HG03378 (cell line): ENCODE measurements around the gene PRKAR2B.

ENCODE experiments used
- ATAC-seq: cut with Tn5 transposase; IDR thresholded peaks from one replicate; pipeline ENCODE4 v1.9.1; 2021; ENCODE audit warnings: mild to moderate bottlenecking, moderate library complexity; ENCODE audit not compliant: unreplicated experiment

Gene PRKAR2B

GRCh38 chr7:107044347-107045194 is at the start of gene PRKAR2B:
PRKAR2B (plus strand) TSS chr7:107044705; CDS start chr7:107044908, 203 bp downstream.
- peak; percentile 53 for ATAC-seq

DNA sequence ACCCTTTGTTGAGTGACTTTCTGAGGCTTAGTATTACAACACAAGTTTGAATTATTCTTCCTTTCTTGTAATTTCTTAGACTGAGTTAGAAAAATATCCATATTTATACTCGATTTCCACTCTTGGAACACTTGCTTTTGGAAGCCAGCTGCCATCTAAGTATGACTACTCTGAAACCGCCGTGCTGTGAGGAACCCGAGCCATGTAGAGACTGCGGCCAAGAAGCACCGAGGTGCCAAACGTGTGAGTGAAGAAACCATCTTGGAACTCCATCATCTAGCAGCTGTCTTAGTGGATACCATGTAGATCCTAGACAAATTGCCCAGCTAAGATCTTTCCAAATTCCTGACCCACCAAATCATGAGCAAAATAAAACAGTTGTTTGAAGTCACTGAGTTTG is 49.7 kb upstream of the PRKAR2B start:
- no peak for ATAC-seq

DNA sequence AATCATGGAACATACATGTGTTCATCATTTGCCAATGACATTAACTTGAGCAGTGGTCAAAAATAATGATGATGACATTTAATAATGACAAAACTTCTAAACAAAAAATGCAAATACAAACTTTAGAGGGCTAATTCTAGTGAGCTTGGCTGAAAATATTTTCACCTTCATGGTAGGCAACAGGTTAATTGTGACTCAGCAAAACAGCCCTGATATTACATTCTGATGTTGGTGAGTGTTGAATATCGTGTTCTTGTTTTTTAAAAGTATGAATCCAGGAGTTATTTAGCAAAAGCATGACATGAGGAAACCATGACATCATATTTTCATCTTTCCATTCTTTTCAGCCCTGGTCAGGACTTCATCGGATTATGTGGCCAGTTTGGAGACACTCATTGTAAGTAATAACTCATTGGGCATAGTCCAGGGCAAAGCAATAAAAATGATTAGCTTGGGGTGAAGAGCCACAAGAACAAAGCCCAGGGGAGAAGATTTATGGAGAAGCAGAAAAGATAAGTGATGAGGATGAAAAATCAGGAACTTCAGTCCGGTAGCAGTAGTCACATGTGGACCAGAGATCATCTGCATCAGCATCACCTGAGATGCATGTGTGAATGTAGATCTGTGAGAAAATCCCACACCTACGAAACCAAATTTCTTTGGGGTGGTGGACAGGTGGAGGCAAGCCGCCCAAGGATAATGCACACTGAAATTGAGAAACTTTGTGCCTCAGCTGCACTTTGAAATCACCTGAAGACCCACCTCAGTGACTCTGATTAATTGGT is 46.8 kb upstream of the PRKAR2B start:
- ATAC-seq, result no peak

DNA sequence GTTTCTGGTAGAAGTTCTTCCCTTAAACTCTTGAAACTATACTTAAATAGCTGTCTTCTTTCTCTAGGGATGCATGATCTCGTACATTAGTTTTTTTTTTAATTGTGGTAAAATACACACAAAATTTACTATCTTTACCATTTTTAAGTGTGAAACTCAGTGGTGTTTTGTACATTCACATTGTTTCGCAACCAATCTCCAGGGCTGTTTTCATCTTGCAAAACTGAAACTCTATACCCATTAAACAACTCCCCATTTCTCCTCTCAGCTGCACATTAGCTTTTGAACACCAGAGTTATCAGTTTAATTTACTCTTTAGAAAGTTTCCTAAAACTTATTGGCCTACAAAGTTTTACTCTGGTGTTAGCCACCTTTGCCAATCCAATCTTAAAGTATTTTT is 45.5 kb upstream of the PRKAR2B start:
- no peak for ATAC-seq

DNA sequence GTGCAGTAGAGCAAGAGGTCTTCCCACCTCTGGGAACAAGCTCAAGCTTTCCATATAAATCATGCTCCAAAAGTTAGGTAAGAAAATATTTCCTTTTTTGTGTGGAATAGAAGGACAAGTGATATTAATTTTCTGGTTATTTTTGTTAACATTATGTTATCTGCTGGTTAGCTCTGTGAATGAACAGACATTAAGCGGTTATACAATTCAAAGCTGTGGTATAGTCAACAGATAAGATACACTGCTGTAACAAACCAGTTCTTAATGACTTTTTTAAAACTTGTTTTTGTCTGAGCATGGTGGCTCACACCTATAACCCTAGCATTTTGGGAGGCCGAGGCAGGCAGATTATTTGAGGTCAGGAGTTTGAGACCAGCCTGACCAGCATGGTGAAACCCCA is 43.0 kb upstream of the PRKAR2B start:
- no peak for ATAC-seq

DNA sequence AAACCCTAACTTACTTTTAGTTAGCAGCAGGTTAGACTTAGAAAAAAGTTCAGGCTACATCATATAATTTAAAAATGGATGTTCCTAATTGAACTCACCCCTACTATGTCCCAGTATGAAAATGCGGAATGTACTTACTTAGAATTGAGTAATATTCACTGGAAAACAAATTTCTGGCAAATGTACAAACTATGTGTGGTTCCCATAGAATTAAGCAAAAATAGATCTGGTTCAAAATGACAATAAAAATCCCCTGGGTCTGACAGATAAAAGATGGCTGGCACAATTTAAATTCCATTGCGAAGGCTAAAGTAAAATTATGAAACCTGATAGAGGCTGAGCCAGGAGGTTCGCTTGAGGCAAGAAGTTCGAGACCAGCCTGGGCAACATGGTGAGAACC is 42.4 kb upstream of the PRKAR2B start:
- no peak for ATAC-seq

- ATAC-seq, result no peak
These were observed 41.9 kb upstream of the PRKAR2B start for GRCh38 chr7:107002529-107002998.

GRCh38 chr7:107007007-107007891 is 37.3 kb upstream of the PRKAR2B start:
- no peak for ATAC-seq

DNA sequence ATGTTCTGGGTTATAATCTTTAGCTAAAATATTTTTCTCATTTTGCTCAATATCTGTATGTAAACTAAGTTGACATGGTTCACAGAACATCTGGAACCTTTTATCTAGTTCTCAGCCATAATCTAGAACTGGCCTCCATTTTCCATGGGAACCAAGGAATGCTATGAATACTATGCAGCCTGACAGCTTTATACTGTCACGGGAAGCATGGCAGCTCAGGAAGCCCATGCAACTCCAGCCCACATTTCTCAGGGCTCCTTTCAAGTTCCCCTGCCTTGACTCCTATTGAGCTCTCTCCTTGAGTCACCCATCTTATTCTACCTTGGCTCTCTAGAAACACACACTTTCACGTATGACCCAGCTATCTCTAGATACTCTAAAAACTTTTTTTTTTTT is 36.6 kb upstream of the PRKAR2B start:
- no peak for ATAC-seq

- no peak for ATAC-seq
These were observed 34.7 kb upstream of the PRKAR2B start for GRCh38 chr7:107009846-107010203.

- no peak for ATAC-seq
These were observed 31.8 kb upstream of the PRKAR2B start for GRCh38 chr7:107012691-107013090.

DNA sequence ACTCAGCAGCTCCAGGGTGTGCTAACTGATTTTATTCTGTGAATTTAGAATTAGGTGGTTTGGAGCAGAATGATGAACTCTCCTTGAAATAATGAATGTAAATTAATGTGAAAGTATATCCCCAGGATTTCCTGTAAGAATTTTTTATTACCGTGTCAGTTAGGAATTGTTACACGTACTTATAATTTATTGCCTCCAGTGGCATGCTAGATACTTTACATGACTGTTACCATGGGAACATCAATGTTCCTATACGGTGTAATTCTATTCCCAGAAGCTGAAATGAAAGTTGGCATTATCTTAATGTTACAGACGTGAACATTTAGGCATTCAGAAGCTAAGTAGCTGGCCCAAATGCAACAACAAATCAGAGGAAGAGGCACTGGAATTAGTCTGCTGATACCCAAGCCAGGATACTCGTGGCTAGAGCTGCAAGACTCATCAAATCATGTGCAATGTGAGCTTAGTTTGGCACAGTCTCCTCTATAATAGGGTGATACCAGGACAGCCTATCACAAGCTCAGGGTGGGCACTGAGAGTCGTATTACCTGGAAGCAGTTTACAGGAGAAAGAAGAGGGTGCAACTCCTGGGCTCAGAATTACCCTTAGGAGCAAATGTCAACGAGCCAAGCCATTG is 30.0 kb upstream of the PRKAR2B start:
- no peak for ATAC-seq

DNA sequence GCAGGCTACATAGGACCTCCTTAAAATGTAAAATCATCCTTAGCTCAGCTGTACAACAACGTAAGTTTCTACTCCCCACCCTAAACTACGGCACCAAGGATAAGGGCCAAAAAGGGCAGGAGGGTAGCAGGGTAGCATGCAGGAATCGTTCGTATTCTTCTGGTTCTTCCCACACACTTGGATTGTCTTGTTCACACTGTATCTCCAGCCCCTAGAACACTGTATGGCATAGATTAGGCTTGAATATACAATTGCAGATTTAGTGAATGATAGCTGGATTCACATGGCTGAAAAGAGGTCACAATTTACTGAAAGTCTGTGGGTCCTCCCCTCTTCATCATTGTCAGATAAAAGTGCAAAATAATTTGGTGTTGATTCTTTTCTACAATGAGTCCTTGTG is 28.2 kb upstream of the PRKAR2B start:
- ATAC-seq, result no peak

DNA sequence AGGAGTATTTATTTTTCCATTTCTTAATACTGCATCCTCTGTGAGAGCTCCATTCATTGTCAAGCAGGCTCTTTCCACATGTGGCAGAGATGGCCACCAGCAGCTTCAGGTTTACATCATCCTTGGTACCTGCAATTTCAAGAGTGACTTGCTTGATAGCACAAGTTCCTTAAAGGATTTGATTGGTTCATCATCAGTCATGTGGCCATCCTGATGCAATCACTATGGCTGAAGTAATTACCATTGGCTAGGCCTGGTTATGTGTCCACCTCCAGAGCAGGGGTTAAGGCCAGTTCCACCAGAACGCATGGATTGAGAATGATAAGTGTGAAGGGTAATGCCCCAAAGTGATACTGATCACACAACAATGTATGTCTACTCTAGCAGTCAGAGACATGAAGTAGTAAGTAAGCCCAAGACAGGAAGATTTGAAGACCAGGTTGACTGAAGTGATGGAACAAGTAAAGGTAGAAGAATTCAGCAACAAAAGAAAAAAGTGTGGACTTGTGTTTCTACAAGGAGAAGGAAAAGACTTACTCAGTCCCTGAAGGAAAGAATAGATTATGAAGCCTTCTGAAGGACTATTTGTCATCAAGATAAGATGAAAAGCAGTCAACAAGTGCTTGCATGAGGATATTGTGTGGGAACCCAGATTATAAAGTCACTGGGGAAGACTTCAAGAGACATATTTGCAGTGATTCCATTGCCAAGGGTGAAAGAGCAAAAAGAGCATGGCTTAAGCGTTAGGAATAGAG is 26.4 kb upstream of the PRKAR2B start:
- ATAC-seq, result no peak

- no peak for ATAC-seq
These were observed 24.1 kb upstream of the PRKAR2B start for GRCh38 chr7:107020400-107020799.

GRCh38 chr7:107021600-107021999 is 22.9 kb upstream of the PRKAR2B start:
- ATAC-seq, result no peak

DNA sequence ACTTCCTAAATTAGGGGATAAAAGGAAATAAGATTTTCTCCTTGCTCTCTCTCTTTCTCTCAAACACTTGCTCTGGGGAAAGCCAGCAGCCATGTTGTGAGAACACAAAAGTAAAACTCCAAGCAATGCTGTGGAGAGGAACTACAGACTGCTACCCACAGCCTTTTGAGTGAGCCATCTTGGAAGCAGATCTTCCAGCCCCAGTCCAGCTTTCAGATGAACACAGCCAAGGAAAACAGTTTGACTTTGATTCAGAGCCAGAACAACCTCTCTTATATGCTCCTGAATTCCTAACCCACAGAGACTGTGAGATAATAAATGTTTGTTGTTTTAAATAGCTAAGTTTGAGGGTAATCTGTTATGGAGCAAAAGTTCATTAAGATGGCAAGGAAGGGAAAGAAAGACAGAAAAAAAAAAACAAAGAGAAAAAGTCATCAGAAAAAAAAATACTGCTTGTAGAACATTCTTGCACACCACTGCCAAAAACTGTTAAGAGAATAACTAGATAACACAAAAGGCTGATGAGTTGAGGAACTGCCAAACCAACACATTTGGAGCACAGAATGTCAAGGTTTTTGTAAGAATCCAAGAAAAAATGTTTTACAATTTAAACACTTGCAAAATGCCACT is 20.9 kb upstream of the PRKAR2B start:
- no peak for ATAC-seq

- ATAC-seq, result no peak
These were observed 19.6 kb upstream of the PRKAR2B start for GRCh38 chr7:107024906-107025305.

GRCh38 chr7:107025449-107026103 is 18.9 kb upstream of the PRKAR2B start:
- ATAC-seq, result no peak
